ENCODE measurements around the gene ARFIP1. TPM values are rescaled to one million over a fixed set of nuclear protein-coding genes. Genes with fewer than 3 reads are reported as not detected.

Gene ARFIP1, protein sequence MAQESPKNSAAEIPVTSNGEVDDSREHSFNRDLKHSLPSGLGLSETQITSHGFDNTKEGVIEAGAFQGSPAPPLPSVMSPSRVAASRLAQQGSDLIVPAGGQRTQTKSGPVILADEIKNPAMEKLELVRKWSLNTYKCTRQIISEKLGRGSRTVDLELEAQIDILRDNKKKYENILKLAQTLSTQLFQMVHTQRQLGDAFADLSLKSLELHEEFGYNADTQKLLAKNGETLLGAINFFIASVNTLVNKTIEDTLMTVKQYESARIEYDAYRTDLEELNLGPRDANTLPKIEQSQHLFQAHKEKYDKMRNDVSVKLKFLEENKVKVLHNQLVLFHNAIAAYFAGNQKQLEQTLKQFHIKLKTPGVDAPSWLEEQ
- total RNA-seq (2021; ENCODE audit: unreplicated experiment) = 32.7 TPM
- polyA plus RNA-seq (2012) = 9.2 and 13.7 TPM in 2 replicates
- percentile 78 among the genes with signal in this experiment for Bru-seq, nascent RNA
- BruChase-seq, experiment 1, labeled RNA remaining after a 6-hour chase = percentile 74 among the genes with signal in this experiment
- percentile 76 among the genes with signal in this experiment for BruChase-seq, experiment 2, labeled RNA remaining after a 2-hour chase
- long read RNA-seq, transcript ARFIP1-203 (8 exons, 1,601 nt) = minor isoform, 7 of 43 reads
- long read RNA-seq, transcript ARFIP1-202 (8 exons, 1,302 nt) = major isoform, 15 of 43 reads
- long read RNA-seq, transcript ARFIP1-201 (9 exons, 3,111 nt) = minor isoform, 6 of 43 reads
- long read RNA-seq, partial matches to known transcripts = 3 of 43 reads
- long read RNA-seq, other reads (novel, unspliced or antisense) = 9 of 43 reads

- Histone ChIP-seq H3K9ac (ENCODE audit: low read length) (peak within 1 kb of the TSS; percentile 86), H3K9me2 (ENCODE audit: insufficient read depth) (no peaks in the 10 kb centered on the region), H4K20me1 (ENCODE audit: insufficient read depth) (no peaks in the 10 kb centered on the region; the same call in 1 of the 2 replicates), H3K4me1 (ENCODE audit: control insufficient read depth in 1 of 2, insufficient read depth in 2 of 2, low read length in 2 of 2) (peaks cover 5 to 21% of the 10 kb centered on the region in 2 experiments; a peak in 3 of 4 replicates), H3K36me3 (ENCODE audit: control insufficient read depth in 1 of 2, insufficient read depth in 2 of 2, low read length in 2 of 2) (no peaks in the 10 kb centered on the region), H2AFZ (ENCODE audit: low read depth, low read length, poor library complexity, severe bottlenecking) (peak within 1 kb of the TSS; percentile 93), H3K9me3 (ENCODE audit: control insufficient read depth in 1 of 2, insufficient read depth in 1 of 2, low read depth in 1 of 2, low read length in 2 of 2) (no peaks in the 10 kb centered on the region), H3K4me2 (ENCODE audit: low read length) (peak within 1 kb of the TSS; percentile 91), H3K79me2 (ENCODE audit: insufficient read depth, low read length) (peaks cover 46% of the 10 kb centered on the region), H3K4me3 (replicated peaks in 1 of 2; ENCODE audit: low read depth in 1 of 2, low read length in 2 of 2) (peak within 1 kb of the TSS; percentile 78 to 92), H3K27me3 (ENCODE audit: insufficient read depth, low read length) (no peaks in the 10 kb centered on the region), H3K27ac (ENCODE audit: low read depth, low read length) (peak within 1 kb of the TSS; percentile 68)
- no TSS peak for BruUV-seq (replicated peaks)
- ChIA-PET RAD21 (ENCODE audit: low non-redundant PET in 1 of 2, low total read pairs in 2 of 2, uncharacterized antibody in 2 of 2, unreplicated experiment in 2 of 2) (no interaction called here), CTCF (interaction anchor here (0.7 to 1.3 kb wide), 2 partner anchors 279 to 371 kb away, joined by 3 to 4 read pairs; no protein-coding TSS in a partner anchor), POLR2A (interaction anchor here (1.4 kb wide), 1 partner anchor 12 kb away, joined by 3 read pairs; no protein-coding TSS in a partner anchor)
- peak; percentile 95 for ATAC-seq
- peak; percentile 95 for DNase-seq (ENCODE audit: low read depth, low spot score)
- intact Hi-C loops (cut with micrococcal nuclease) = loop anchor here (2.0 kb wide), 1 partner anchor 243 kb away; the partner anchor contains the start of gene FBXW7
- TF ChIP-seq EZH2 (IDR thresholded peaks at IDR 0.05) = no peak
- TF ChIP-seq, protein P1, sequence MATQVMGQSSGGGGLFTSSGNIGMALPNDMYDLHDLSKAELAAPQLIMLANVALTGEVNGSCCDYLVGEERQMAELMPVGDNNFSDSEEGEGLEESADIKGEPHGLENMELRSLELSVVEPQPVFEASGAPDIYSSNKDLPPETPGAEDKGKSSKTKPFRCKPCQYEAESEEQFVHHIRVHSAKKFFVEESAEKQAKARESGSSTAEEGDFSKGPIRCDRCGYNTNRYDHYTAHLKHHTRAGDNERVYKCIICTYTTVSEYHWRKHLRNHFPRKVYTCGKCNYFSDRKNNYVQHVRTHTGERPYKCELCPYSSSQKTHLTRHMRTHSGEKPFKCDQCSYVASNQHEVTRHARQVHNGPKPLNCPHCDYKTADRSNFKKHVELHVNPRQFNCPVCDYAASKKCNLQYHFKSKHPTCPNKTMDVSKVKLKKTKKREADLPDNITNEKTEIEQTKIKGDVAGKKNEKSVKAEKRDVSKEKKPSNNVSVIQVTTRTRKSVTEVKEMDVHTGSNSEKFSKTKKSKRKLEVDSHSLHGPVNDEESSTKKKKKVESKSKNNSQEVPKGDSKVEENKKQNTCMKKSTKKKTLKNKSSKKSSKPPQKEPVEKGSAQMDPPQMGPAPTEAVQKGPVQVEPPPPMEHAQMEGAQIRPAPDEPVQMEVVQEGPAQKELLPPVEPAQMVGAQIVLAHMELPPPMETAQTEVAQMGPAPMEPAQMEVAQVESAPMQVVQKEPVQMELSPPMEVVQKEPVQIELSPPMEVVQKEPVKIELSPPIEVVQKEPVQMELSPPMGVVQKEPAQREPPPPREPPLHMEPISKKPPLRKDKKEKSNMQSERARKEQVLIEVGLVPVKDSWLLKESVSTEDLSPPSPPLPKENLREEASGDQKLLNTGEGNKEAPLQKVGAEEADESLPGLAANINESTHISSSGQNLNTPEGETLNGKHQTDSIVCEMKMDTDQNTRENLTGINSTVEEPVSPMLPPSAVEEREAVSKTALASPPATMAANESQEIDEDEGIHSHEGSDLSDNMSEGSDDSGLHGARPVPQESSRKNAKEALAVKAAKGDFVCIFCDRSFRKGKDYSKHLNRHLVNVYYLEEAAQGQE (IDR thresholded peaks at IDR 0.05; ENCODE audit: low read depth) = no peak
- 0 out of 2 replicates have a peak, but pooled peaks have one; percentile 54 for TF ChIP-seq SIN3A (IDR thresholded peaks at IDR 0.05; ENCODE audit: low read depth)
- TF ChIP-seq YY1 (IDR thresholded peaks at IDR 0.05; ENCODE audit: extremely low read depth, insufficient replicate concordance, low read depth, low read length) = peak; percentile 9
- TF ChIP-seq ATF3 (IDR thresholded peaks at IDR 0.05) = no peak
- TF ChIP-seq ZNF274 (IDR thresholded peaks at IDR 0.05; ENCODE audit: low read depth, low read length) = no peak
- no peak for TF ChIP-seq CEBPB (IDR thresholded peaks at IDR 0.05; ENCODE audit: low read depth)
- no peak for TF ChIP-seq POLR2A (IDR thresholded peaks at IDR 0.05; ENCODE audit: borderline replicate concordance, extremely low read depth, insufficient read depth, insufficient read length)
- no peak for TF ChIP-seq EZH2phosphoT487 (IDR thresholded peaks at IDR 0.05; ENCODE audit: borderline replicate concordance)
- no peak for TF ChIP-seq FOSL1 (IDR thresholded peaks at IDR 0.05; ENCODE audit: low read depth)
- no peak; the same call in 1 of the 2 replicates for TF ChIP-seq SP1 (IDR thresholded peaks at IDR 0.05; ENCODE audit: low read depth)
- TF ChIP-seq MAX (IDR thresholded peaks at IDR 0.05) = peak; percentile 79; the same call in 1 of the 2 replicates
- TF ChIP-seq CBX3 (IDR thresholded peaks at IDR 0.05; ENCODE audit: low read depth) = peak; percentile 4; the same call in 1 of the 2 replicates
- TF ChIP-seq RAD21 (IDR thresholded peaks at IDR 0.05; ENCODE audit: low read depth) = peak; percentile 37
- TF ChIP-seq EGR1 (IDR thresholded peaks at IDR 0.05; ENCODE audit: low read depth) = 0 out of 2 replicates have a peak, but pooled peaks have one; percentile 34
- TF ChIP-seq, protein P2, sequence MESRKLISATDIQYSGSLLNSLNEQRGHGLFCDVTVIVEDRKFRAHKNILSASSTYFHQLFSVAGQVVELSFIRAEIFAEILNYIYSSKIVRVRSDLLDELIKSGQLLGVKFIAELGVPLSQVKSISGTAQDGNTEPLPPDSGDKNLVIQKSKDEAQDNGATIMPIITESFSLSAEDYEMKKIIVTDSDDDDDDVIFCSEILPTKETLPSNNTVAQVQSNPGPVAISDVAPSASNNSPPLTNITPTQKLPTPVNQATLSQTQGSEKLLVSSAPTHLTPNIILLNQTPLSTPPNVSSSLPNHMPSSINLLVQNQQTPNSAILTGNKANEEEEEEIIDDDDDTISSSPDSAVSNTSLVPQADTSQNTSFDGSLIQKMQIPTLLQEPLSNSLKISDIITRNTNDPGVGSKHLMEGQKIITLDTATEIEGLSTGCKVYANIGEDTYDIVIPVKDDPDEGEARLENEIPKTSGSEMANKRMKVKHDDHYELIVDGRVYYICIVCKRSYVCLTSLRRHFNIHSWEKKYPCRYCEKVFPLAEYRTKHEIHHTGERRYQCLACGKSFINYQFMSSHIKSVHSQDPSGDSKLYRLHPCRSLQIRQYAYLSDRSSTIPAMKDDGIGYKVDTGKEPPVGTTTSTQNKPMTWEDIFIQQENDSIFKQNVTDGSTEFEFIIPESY (IDR thresholded peaks at IDR 0.05; ENCODE audit: extremely low read depth, insufficient replicate concordance, low read length) = no peak
- TF ChIP-seq ZFX (IDR thresholded peaks at IDR 0.05) = 0 out of 2 replicates have a peak, but pooled peaks have one; percentile 13
Measured at GRCh38 chr4:152779513-152780266, at the start of gene ARFIP1, which contains the start of gene TIGD4. Gene ARFIP1, plus strand, starts transcription at chr4:152779954. Its CDS starts 49,680 bp downstream, at chr4:152829634. Gene TIGD4, minus strand, starts transcription at chr4:152779730. Its CDS starts 8,726 bp downstream, at chr4:152771004.
